NCI-H1417 (cell line): Measurements from ENCODE around the gene CDH23.

ENCODE experiments used
- DNase-seq, 3 experiments: peaks; one replicate each; lab custom pipeline; 2025; lab: John Stamatoyannopoulos, UW

The CDH23 gene

GRCh38 chr10:71774916-71775702, 378.4 kb downstream of the CDH23 start:
- no peak for DNase-seq

- no peak for DNase-seq
These were observed 379.8 kb downstream of the CDH23 start for GRCh38 chr10:71776481-71776925.

GRCh38 chr10:71777213-71777985, 380.7 kb downstream of the CDH23 start:
- no peak for DNase-seq

GRCh38 chr10:71778071-71778825, 381.5 kb downstream of the CDH23 start:
- DNase-seq = no peak

- DNase-seq = no peak
These were observed 382.9 kb downstream of the CDH23 start for GRCh38 chr10:71779641-71780040.

GRCh38 chr10:71780156-71780555, 383.4 kb downstream of the CDH23 start:
- DNase-seq = no peak

- DNase-seq = no peak
These were observed 384.0 kb downstream of the CDH23 start for GRCh38 chr10:71780719-71781118.

- no peak for DNase-seq
These were observed 385.6 kb downstream of the CDH23 start for GRCh38 chr10:71782221-71782916.

GRCh38 chr10:71782917-71783490, 386.3 kb downstream of the CDH23 start:
- no peak for DNase-seq

GRCh38 chr10:71783917-71784678, 387.4 kb downstream of the CDH23 start:
- DNase-seq = no peak

- DNase-seq = no peak
These were observed 388.1 kb downstream of the CDH23 start for GRCh38 chr10:71784679-71785272.

- DNase-seq = no peak
These were observed 392.2 kb downstream of the CDH23 start for GRCh38 chr10:71788954-71789353.

- no peak for DNase-seq
These were observed 393.2 kb downstream of the CDH23 start for GRCh38 chr10:71789871-71790270.

- DNase-seq = no peak
These were observed 394.2 kb downstream of the CDH23 start for GRCh38 chr10:71790749-71791440.

GRCh38 chr10:71795248-71795647, 398.5 kb downstream of the CDH23 start:
- DNase-seq = no peak

- DNase-seq = no peak
These were observed 400.2 kb downstream of the CDH23 start for GRCh38 chr10:71796749-71797405.

GRCh38 chr10:71797533-71798307, 401.0 kb downstream of the CDH23 start:
- DNase-seq = no peak

- no peak for DNase-seq
These were observed 401.5 kb downstream of the CDH23 start for GRCh38 chr10:71798308-71798624.

- no peak for DNase-seq
These were observed 402.4 kb downstream of the CDH23 start for GRCh38 chr10:71799112-71799511.
